ENCODE data around the gene C13orf46. TPM values are rescaled to one million over a fixed set of nuclear protein-coding genes. Genes with fewer than 3 reads are reported as not detected.

Gene C13orf46
- polyA plus RNA-seq, 3 donors from 2014 or later, result 0.07 to 1.1 TPM; not detected in 1

GRCh38 chr13:113905018-113905417 is 68.9 kb downstream of the C13orf46 start:
- Mint-ChIP-seq H3K36me3 (no peaks in the 10 kb centered on the region), H3K4me1 (peaks cover 0 to 1% of the 10 kb centered on the region in 2 donors), H3K4me3 (no peak overlapping the region), H3K9me3 (peaks cover 0 to 1% (median 0%) of the 10 kb centered on the region in 6 donors), H3K27ac (no peak overlapping the region), H3K27me3 (ENCODE audit: low read depth in 3 of 3) (peaks cover 11 to 19% (median 12%) of the 10 kb centered on the region in 3 donors)
- DNase-seq, result no peak

GRCh38 chr13:113904411-113904810 is 69.5 kb downstream of the C13orf46 start:
- DNase-seq, result no peak
- Mint-ChIP-seq H3K4me1 (peaks cover 0 to 1% of the 10 kb centered on the region in 2 donors), H3K27ac (no peak overlapping the region), H3K27me3 (ENCODE audit: low read depth in 3 of 3) (peaks cover 11 to 19% (median 12%) of the 10 kb centered on the region in 3 donors), H3K9me3 (peaks cover 0 to 1% (median 0%) of the 10 kb centered on the region in 6 donors), H3K4me3 (no peak overlapping the region), H3K36me3 (no peaks in the 10 kb centered on the region)

DNA sequence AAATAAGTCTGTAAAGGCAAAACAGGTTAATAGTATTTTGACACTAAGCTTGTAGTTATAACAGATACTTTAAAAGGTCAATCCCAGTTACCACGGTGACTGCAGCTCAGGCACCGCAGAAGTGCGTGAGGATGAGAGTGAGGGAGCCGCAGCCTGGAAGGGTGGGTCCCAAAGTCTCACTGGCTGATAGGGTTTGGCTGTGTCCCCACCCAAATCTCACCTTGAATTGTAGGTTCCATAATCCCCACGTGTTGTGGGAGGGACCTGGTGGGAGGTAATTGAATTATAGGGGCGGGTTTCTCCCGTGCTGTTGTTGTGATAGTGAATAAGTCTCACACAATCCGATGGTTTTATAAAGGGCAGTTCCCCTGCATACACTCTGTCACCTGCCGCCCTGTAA is 70.0 kb downstream of the C13orf46 start:
- Mint-ChIP-seq H3K27ac (no peak overlapping the region), H3K4me1 (peaks cover 0 to 1% of the 10 kb centered on the region in 2 donors), H3K4me3 (no peak overlapping the region), H3K36me3 (no peaks in the 10 kb centered on the region), H3K27me3 (ENCODE audit: low read depth in 3 of 3) (peaks cover 9 to 15% (median 9%) of the 10 kb centered on the region in 3 donors), H3K9me3 (peaks cover 0 to 1% (median 0%) of the 10 kb centered on the region in 6 donors)
- DNase-seq, result no peak

Other genes with a start within 250 kb of the C13orf46 start
- not detected for gene TMEM255B, start 214.8 kb downstream of the C13orf46 start, polyA plus RNA-seq
- gene GAS6, start 110.0 kb downstream of the C13orf46 start, polyA plus RNA-seq, result 1 to 10 TPM in 2 of 3 donors, not detected in 1; 1.0 to 1.2 TPM
- 100 to 1,000 TPM in 1 of 3 donors, 10 to 100 TPM in 2; 37.4 to 153 (median 64.8) TPM for gene RASA3, start 158.5 kb upstream of the C13orf46 start, polyA plus RNA-seq
- 1 to 10 TPM in 1 of 3 donors, under 1 TPM in 2; 0.40 to 1.0 (median 0.44) TPM for gene CFAP97D2, start 205.2 kb upstream of the C13orf46 start, polyA plus RNA-seq

All from immature natural killer cell (primary cell).